Stomach (tissue), 9 donors: ENCODE measurements around the gene SLAMF7. TPM values are rescaled to one million over a fixed set of nuclear protein-coding genes. Genes with fewer than 3 reads are reported as not detected.

ENCODE experiments used
- DNase-seq, 2 donors: peaks; one replicate each; pipeline versions ENCODE4 v3.0.0 to v3.0.0-alpha.2; 2013 to 2019
- H3K27ac ChIP-seq, 5 donors: fragments of 200-600 bp in 4 of 5; sonication (generic) in 4 of 5; one replicate each; pipeline ENCODE4 v1.5.1; 2013 to 2019; ENCODE audit warnings: mild to moderate bottlenecking in 1 of 5, moderate library complexity in 1 of 5
- H3K27me3 ChIP-seq, 3 donors: fragments of 200-600 bp; sonication (generic); one replicate each; pipeline ENCODE4 v1.5.1; 2017 to 2019; ENCODE audit warnings: mixed run types in 1 of 3
- H3K36me3 ChIP-seq, 4 donors: fragments of 200-600 bp; sonication (generic); 1 replicate in 3 of 4; 2 replicates in 1 of 4; pipeline ENCODE4 v1.5.1; 2016 to 2019
- H3K4me1 ChIP-seq, 4 donors: fragments of 200-600 bp; sonication (generic); one replicate each; pipeline ENCODE4 v1.5.1; 2016 to 2019
- H3K4me3 ChIP-seq, 4 donors: fragments of 200-600 bp; sonication (generic) in 3 of 4; one replicate each; pipeline ENCODE4 v1.5.1; 2016 to 2019; ENCODE audit warnings: mild to moderate bottlenecking in 1 of 4
- H3K9me3 ChIP-seq, 4 donors: fragments of 200-600 bp; sonication (generic); one replicate each; pipeline ENCODE4 v1.5.1; 2016 to 2019
- EP300 ChIP-seq: sonication (generic); formaldehyde crosslinking; IDR thresholded peaks from one replicate; pipeline ENCODE4 v1.6.1; 2017; ENCODE audit warnings: antibody characterized with exemption
- POLR2A ChIP-seq, 4 donors: fragments of 450-650 bp; IDR thresholded peaks; one replicate each; pipeline ENCODE4 v1.6.1; 2016; ENCODE audit warnings: antibody characterized with exemption in 4 of 4, control low read depth in 2 of 4, mild to moderate bottlenecking in 1 of 4, moderate library complexity in 1 of 4
- POLR2AphosphoS5 ChIP-seq, 3 donors: sonication (generic); formaldehyde crosslinking; IDR thresholded peaks; one replicate each; pipeline ENCODE4 v1.6.1; 2016; ENCODE audit warnings: antibody characterized with exemption in 3 of 3
- WGBS, 5 donors: extraction: QIAGEN DNeasy Blood & Tissue Kit in 3 of 5; methylation state at CpG; one replicate each; pipeline versions ENCODE4 v1.1.5 to v1.1.7; 2013 to 2018; 5-methylcytosine and 5-hydroxymethylcytosine counted together
- intact Hi-C: fragments of 100-400 bp; cut with DNase I; formaldehyde crosslinking; loops from one replicate; pipeline ENCODE4 v1.15.1; 2023; ENCODE audit warnings: low total_unique reads
- polyA plus RNA-seq, 3 donors: library from polyadenylated mRNA; stranded (reverse); fragments of 200-250 nt; gene quantifications; one replicate each; pipeline ENCODE4 v1.2.3, GENCODE V29; 2013
- total RNA-seq, 5 donors: library from RNA; depleted of rRNA; stranded (reverse); fragments of >200 nt; gene quantifications; one replicate each; pipeline versions ENCODE4 v1.1.0 to v1.2.3, GENCODE V29; 2014 to 2016
- TF ChIP-seq, protein P1 (sequence below), 7 experiments: fragments of 450-650 bp in 4 of 7; fragments of 200-600 bp in 3 of 7; sonication (generic) in 3 of 7; IDR thresholded peaks; one replicate each; pipeline ENCODE4 v1.5.1; 2016 to 2019; ENCODE audit warnings: antibody characterized with exemption in 7 of 7, control low read depth in 2 of 7, mild to moderate bottlenecking in 1 of 7
- donor health status: healthy with polysubstance abuse.
- donor health status: Bipolar disorder and iron deficiency.
- donor health status: healthy.

SLAMF7 gene
- total and polyA plus RNA-seq, 8 donors: 0.45 to 4.2 (median 2.0) TPM; not detected in 1

DNA sequence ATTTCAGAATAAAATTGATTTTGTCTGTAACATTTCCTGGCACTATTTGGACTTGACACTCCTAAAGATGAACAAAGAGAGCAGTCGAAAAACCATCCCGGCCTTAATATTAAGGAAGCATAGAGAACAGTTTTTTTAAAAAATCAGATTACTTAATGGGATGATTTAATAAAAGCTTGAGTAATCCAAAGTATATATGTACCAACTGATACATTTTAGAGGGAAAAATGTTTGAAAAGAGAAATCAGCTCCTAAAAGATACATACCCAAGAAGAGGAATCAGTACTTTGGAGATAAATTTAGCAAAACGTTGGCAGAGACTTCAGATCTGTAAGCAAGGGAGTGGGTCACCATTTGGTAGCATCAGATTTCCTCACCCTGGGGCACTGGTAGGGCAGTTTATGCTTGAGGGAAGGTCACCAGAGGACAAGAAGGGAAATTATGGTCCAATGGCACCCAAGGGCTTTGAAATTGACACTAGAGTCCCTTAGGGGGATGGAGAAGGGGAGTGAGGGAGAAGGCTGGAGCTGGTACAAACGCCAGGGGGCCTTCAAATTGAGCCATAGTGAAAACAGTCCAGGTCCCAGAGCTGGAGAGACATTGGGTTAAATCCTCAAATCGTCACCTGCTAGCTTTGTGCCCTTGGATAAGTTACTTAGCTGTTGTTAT is 5.9 kb downstream of the SLAMF7 start:
- intact Hi-C loops: no loop called here

DNA sequence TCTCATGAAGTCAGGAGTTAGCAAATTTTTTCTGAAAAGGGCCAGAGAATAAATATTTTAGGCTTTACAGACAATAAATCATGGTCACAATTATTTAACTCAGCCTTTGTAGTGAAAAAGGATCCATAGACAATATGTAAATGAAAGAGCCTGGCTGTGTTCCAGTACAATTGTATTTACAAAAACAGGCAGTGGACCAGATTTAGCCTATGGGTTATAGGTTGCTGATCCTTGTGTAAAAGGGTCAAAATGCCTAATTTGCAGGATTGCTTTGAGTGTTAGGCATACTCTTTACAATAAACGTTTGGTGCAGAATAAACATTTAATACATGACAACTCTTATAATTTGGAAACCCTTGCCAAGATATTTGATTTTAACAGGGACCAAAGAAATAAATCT is 6.5 kb downstream of the SLAMF7 start:
- WGBS, 5 donors: 24 to 51% (median 33%) methylated on average over 1 of the region's 1 CpG
- Histone ChIP-seq H3K27ac (no peak overlapping the region), H3K4me3 (no peak overlapping the region), H3K36me3 (no peaks in the 10 kb centered on the region), H3K4me1 (peaks cover 0 to 4% (median 0%) of the 10 kb centered on the region in 4 donors), H3K9me3 (no peaks in the 10 kb centered on the region), H3K27me3 (peaks cover 0 to 7% (median 0%) of the 10 kb centered on the region in 3 donors)
- no peak for DNase-seq
- intact Hi-C loops: no loop called here
- TF ChIP-seq POLR2A (IDR thresholded peaks at IDR 0.05) (no peak), EP300 (no peak), POLR2AphosphoS5 (IDR thresholded peaks at IDR 0.05) (no peak)
- TF ChIP-seq, protein P1, sequence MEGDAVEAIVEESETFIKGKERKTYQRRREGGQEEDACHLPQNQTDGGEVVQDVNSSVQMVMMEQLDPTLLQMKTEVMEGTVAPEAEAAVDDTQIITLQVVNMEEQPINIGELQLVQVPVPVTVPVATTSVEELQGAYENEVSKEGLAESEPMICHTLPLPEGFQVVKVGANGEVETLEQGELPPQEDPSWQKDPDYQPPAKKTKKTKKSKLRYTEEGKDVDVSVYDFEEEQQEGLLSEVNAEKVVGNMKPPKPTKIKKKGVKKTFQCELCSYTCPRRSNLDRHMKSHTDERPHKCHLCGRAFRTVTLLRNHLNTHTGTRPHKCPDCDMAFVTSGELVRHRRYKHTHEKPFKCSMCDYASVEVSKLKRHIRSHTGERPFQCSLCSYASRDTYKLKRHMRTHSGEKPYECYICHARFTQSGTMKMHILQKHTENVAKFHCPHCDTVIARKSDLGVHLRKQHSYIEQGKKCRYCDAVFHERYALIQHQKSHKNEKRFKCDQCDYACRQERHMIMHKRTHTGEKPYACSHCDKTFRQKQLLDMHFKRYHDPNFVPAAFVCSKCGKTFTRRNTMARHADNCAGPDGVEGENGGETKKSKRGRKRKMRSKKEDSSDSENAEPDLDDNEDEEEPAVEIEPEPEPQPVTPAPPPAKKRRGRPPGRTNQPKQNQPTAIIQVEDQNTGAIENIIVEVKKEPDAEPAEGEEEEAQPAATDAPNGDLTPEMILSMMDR (IDR thresholded peaks at IDR 0.05): no peak

More for the DNA sequence above, 5.9 kb downstream of the SLAMF7 start:
- H3K27me3 ChIP-seq: peaks cover 0 to 3% (median 0%) of the 10 kb centered on the region in 3 donors
- no peaks in the 10 kb centered on the region for H3K36me3 ChIP-seq
- H3K27ac ChIP-seq: peak overlapping the region in 1 of 5 donors; percentile 38
- H3K4me1 ChIP-seq: peaks cover 0 to 4% (median 0%) of the 10 kb centered on the region in 4 donors
- no peaks in the 10 kb centered on the region for H3K9me3 ChIP-seq
- TF ChIP-seq POLR2AphosphoS5 (IDR thresholded peaks at IDR 0.05) (no peak), POLR2A (IDR thresholded peaks at IDR 0.05) (no peak)
- TF ChIP-seq, protein P1 (IDR thresholded peaks at IDR 0.05): no peak
- DNase-seq: no peak
- no peak overlapping the region for H3K4me3 ChIP-seq
- 69 to 77% (median 72%) methylated on average over 5 of the region's 5 CpGs for WGBS, 5 donors

DNA sequence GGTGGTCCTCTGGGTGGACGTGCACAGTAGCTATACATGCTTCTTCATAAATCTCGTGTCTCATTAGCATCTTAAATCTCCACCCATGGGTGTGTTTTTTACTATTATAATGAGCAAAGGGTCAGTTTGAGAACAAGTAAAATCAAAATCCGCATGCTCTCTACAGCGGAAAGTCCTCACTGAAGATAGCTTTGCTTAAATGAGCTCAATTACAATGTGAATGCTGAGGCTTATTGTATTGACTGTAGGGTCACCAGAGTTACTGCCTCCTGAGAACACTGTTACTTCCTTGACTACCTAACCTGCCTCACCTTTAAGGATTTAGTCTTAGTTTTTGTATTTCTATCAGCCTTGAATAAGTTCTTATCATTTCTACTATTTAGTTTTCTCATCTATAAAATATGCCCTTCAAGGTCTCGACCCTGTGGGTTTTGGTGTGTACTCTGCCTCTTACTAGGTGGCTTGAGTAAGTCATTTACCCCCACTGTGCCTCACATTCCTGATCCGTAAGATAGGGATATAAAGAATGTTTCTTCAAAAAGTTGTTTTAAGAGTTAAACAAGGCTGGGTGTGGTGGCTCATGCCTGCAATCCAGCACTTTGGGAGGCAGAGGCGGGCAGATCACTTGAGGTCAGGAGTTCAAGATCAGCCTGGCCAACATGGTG is 7.9 kb downstream of the SLAMF7 start:
- no peak for DNase-seq
- Histone ChIP-seq H3K27me3 (peaks cover 0 to 7% (median 0%) of the 10 kb centered on the region in 3 donors), H3K4me3 (no peak overlapping the region), H3K36me3 (no peaks in the 10 kb centered on the region), H3K27ac (no peak overlapping the region), H3K9me3 (no peaks in the 10 kb centered on the region), H3K4me1 (peaks cover 0 to 4% (median 0%) of the 10 kb centered on the region in 4 donors)
- TF ChIP-seq POLR2AphosphoS5 (IDR thresholded peaks at IDR 0.05): no peak
- TF ChIP-seq, protein P1 (IDR thresholded peaks at IDR 0.05): no peak
- no peak for TF ChIP-seq POLR2A (IDR thresholded peaks at IDR 0.05)
- no peak for TF ChIP-seq EP300
- intact Hi-C loops: no loop called here
- 56 to 67% (median 60%) methylated on average over 7 of the region's 7 CpGs for WGBS, 5 donors

DNA sequence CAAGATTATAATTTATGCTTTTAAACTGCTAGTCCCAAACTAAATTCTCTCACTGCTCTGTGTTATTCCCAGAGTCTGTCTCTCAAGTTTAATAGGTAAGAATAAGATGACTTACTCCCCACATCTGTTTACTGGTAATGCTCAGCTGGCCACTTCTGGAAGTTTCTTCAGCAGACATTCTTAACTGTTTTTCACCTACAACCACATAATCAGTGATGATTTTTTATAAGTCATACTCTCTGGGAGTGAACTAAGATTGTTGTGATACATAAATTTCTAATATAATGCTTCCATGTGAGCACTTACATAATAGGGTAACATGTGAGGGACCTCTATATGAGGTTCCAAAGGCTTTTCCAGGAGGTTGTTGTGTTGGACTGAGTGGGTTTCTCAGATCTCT is 8.7 kb downstream of the SLAMF7 start:
- no peak overlapping the region for H3K27ac ChIP-seq
- TF ChIP-seq POLR2AphosphoS5 (IDR thresholded peaks at IDR 0.05) (no peak), POLR2A (IDR thresholded peaks at IDR 0.05) (no peak), EP300 (no peak)
- TF ChIP-seq, protein P1 (IDR thresholded peaks at IDR 0.05): no peak
- H3K4me1 ChIP-seq: peaks cover 0 to 4% (median 0%) of the 10 kb centered on the region in 4 donors
- no peak for DNase-seq
- peaks cover 0 to 7% (median 0%) of the 10 kb centered on the region in 3 donors for H3K27me3 ChIP-seq
- intact Hi-C loops: no loop called here
- no peaks in the 10 kb centered on the region for H3K36me3 ChIP-seq
- H3K4me3 ChIP-seq: no peak overlapping the region
- no peaks in the 10 kb centered on the region for H3K9me3 ChIP-seq
